Cortex of kidney (tissue), 1 donor: ENCODE measurements around the gene C11orf91.
"Not testable (repeated sequence)": the region's sequence is repeated elsewhere in the genome, so short reads cannot be mapped to it uniquely, and the experiment has no call there.

Experiments used
- DNase-seq: peaks from one replicate; lab custom pipeline; 2025; lab: John Stamatoyannopoulos, UW

Gene C11orf91

DNA sequence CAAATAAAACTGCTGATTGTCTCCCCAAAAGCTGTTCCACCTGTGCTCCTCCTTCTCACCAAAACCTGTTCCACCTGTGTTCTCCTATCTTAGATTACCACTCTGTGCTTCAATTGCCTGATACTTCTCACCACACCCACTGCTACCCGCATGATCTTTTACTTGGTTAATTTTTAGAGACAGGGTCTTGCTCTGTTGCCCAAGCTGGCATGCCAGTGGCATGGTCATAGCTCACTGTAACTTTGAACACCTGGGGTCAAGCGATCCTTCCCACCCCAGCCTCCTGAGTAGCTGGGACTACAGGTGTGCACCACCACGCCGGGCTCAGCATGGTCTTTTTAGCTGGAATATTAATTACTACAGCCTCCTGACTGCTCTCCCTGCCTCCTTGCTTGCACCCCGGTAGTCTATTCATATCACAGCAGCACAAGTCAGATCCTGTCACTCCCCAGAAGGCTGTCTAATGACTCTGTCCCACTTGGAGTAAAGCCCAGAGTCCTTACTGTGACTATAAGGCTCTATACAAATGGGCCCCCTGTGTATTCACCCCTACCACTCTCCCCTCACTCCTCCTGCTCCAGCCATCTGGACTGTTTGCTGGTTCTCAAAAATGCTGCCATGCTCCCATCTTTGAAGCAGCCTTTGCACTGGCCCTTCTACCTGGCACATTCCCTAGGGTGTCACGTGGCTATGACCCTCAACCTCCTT lies 3.5 kb downstream of the C11orf91 start:
- no peak for DNase-seq

DNA sequence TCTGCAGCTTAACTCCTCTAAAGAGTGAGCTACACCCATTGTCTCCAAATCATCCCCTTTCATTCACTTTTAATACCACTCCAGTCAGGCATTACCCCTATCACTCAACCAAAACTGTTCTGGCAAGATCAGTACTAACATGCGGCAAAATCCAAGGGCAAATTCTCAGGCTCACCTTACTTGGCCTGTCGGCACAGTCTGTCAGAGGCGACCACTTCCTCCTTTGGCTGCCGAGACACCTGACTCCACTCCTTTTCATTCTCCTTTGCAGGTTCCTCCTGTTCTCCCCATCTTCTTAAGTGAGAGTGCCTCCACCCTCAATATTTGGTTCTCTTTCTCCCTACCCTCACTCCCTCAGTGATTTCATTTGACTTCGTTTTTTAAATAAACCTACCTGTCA lies 4.2 kb downstream of the C11orf91 start:
- no peak for DNase-seq

DNA sequence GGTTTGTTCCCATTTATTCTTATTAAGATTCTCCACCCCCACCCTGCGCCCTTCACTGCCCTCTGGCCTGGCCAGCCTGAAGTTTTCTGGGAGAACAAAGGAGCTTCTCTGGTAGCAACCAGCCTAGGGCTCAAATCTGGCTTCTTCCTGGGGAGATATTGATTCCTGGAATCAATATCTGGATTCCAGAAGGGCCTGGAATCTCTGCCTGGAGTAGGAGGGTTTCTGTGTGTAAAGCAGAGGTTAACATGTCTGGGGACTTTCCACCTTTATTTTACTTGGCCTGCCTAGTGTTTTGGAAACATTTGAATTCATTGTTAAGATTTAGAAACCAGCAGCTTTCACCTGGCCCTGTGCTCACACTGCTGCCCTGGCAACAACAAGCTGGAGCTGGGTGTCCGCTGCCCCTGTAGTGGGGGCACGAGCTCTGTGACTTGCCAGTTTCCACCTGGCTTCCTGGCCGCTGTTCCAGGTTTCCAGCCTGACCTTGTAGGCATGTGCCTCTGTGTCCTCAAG lies 5.5 kb downstream of the C11orf91 start:
- no peak for DNase-seq

DNA sequence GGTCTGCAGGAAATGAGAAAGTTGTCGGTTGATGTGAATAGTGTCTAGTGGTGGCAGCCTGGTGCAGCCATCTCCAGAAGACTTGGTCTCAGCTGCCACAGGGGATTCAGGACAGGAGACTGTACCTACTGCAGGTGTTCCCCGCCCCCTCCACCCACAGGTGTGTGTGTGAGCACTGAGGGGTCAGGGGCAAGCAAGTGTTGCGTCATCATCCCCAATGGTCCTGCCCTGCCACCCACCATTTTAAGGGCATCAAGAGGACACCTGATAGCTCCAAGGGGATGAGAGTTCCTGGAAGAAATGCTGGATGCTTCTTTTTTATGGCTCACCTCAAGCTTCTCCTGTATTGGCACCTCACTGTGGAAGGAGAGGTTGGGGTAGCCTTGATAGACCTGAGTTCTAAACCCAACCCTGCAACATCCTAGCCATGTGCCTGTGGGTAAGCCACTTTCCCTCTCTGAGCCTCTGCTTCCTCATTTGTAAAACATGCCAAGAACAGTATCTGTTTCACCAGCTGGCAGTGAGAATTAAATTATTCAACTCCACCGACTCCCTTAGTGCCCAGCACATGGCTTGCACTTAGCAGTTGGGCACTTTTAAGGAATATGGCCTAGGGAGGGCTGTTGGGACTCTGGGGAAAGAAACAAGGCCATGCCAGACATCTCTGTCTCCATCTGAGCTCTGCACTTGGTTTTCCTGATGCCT lies 6.1 kb downstream of the C11orf91 start:
- DNase-seq, result no peak

GRCh38 chr11:33692541-33692940 lies 8.1 kb downstream of the C11orf91 start:
- DNase-seq, result no peak

DNA sequence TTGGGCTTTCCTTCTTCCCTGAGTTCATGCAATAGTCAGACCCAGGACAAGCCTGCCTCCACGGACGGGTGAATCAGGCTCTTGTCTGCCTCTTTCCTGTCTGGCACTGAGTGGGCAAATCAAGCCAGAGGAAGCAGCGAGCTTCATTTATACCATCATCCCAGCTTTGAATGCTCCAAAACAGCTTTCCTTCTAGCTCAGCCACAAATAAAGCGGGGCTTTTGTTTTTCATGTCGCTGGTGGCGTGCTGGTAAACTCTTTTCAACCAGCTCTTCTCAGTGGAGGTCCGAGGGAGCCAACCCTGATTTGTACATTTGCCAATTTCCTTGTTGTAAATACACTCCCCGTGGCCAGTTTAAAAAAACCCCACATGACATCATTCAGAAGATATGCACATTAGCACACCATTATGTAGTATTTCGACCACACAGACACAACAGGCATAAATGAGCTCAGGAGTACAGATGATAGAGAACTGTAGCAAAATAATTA lies 8.6 kb downstream of the C11orf91 start:
- no peak for DNase-seq

DNA sequence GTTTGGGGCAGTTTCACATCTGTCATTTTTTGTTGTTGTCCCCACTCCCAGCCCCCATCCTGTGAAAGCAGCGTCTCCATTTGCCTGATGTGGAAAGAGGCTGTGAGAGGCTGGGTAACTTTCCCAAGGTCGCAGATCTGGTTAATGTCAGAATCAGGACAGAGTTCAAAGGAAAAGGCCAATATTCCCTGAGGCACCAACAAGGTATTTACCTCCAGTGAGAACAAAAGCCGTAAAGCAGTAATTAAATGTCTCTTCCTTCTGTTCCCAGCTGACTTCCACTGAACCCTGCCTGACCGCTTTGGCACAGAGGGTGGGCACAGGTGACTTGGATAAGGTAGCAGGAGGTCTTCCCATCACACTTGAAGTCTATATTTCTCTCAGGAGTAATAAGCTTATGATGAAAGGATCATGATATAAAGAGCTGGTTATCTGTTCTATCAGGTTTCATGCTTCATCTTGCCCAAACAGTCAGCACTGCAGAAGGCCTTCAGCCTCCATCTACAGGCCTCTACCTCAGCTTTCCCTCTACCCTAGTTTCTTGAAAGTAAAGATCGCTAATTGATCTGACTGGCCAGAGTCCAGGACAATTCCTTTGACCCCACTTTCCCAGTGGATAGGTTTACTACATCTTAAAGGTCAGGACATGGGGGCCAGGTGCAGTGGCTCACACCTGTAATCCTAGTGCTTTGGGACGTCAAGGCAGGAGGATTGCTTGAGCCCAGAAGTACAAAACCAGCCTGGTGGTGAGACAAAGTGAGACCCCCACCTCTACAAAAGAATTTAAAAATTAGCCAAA lies 9.4 kb downstream of the C11orf91 start:
- no peak for DNase-seq

GRCh38 chr11:33690290-33691065 lies 10.1 kb downstream of the C11orf91 start:
- no peak for DNase-seq

DNA sequence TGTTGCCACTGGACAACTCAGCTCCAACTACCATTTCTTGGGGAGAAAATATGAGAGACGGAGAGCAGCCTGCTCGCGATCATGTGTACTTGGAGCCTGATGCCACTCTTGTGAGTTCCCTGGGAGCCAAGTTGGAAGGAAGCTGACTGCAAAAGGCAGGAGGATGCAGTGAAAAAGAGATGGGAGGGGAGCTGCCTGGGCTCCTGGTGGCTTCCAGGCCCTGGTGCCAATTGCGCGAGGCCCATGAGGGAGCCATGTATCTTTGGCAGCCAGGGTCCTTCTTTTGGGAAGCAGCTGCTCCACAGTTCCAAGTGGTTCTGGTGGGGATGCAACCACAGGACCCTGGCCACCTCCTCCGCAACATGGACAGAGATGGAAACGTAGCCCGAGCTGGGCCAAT lies 11.1 kb downstream of the C11orf91 start:
- no peak for DNase-seq

GRCh38 chr11:33689085-33689484 lies 11.5 kb downstream of the C11orf91 start:
- DNase-seq, result no peak

GRCh38 chr11:33687733-33688479 lies 12.7 kb downstream of the C11orf91 start:
- no peak for DNase-seq

DNA sequence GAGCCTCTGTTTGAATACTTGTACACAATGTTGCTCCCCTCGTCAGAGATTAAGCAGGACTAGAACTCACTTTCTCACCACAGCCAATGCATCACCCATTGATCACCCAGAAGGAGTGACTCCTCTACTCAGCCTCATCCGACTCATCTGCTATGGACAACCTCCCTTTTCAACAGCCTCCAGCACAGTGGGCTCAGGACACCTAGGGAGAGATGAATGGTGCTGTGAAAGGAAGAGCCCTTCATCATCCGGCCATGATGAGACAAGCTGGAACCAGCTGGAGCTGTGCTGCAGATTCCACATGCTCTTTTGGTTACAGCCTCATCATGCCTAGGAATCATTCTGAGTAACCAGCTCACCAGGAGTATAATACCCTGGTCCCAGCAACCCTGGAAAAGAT lies 15.5 kb downstream of the C11orf91 start:
- no peak for DNase-seq

DNA sequence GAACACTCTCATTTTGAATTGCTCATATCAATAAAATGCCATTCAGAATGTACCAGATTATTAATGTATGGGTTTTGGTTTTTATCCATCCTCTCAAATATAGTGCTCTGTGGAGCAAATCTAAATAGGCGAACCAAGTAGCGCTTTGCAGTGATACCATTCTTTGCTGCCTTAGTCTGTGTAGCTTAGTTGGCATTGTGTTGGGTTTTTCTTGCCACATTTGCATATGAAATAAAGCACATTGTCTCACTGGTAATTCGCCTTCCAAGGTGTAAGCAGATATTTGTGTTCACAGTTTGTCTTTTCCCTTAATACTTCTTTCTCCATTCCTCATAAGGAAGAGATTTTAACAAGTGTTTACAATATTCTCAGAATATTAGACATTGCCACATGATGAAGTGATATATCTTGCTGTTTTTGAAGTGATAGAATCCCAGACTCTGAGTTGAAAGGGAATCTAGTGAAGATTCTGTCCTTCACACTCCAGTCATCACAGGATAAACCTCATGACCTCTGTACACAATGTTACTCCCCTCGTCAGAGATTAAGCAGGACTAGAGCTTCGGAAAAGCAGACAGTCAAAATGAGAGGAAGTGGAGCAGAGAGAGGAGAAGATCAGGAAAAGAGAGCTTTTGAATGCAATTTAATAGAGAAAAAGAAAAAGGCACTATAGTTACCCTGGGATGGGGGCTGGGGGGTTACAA lies 16.5 kb downstream of the C11orf91 start:
- DNase-seq, result no peak

- no peak for DNase-seq
Observed at GRCh38 chr11:33682446-33682845, 18.2 kb downstream of the C11orf91 start.

DNA sequence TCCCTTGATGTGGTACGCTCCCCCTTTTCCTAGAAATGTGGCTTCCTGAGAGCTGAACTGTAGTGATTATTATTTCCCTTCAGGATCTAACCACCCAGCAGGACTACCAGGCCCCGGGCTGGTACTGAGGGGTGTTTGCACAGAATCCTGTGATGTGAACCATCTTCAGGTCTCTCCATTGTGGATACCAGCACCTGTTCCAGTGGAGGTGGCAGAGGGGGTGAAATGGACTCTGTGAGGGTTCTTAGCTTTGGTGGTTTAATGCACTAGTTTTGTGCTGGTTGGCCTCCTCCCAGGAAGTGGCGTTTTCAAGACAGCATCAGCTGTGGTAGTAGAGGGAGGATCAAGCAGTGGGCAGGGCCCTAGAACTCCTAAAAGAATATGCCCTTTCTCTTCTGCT lies 18.6 kb downstream of the C11orf91 start:
- no peak for DNase-seq

GRCh38 chr11:33678616-33679015 lies 22.0 kb downstream of the C11orf91 start:
- DNase-seq, result not testable (repeated sequence)

DNA sequence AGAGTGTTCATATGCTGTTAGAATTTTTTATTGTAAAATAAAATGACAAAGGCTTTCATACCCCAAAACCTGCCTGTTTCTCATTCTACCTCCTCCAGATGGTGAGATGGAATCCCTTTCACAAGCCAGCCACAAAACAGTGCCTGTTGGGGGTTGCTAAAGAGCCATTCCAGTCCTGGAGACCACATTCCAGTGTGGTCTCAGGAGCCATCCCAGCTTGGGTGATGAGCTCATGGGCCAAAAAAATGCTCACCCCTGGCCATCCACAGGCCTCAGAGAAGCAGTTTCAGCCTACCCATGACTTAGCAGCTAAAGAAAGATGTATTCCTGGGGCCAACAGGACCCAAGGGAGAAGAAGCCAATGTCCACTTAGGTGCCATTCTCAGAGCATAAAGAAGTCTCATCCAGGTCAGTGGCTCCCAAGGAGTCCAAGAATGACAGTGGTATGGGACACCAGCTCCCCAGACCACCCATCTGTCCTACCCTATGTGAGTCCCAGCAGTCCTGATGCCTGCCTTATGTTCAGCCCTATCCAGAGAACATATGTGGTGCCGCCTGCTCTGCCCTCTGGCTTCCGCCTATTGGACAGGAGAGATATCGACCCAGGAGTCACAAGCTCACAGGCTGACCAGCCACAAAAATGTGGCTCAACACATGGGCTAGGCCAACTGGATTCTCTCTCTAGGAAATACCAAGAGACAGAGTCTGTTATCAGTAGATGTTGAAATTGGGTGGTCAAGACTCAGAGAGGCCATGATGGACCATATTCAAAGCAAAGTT lies 26.4 kb downstream of the C11orf91 start:
- DNase-seq, result no peak

DNA sequence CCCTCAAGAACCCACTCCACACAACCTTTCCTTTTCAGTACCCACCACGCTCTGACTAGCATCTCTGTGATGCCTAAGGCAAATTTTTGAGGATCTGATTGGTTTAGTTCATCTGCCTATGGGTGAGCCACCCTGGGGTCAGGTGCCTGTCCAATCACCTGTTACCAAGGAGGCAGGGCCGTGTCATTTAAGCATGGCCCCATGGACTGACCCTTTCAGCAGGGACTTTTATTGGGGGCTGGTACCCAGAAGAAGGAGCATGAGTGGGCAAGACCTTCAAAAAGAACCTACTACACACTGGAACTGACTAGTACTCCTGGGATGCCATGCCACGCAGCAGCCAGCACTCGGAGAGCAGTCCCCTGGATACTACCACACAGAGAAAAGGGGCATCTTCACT lies 28.4 kb downstream of the C11orf91 start:
- DNase-seq, result no peak

- no peak for DNase-seq
Observed at GRCh38 chr11:33670250-33671011, 30.2 kb downstream of the C11orf91 start.
